Neutrophil (primary cell): Measurements from ENCODE around the gene SPATA25.

Experiments used
- H3K27ac ChIP-seq: fragments of 200-600 bp; sonication (generic); 2 replicates; pipeline ENCODE4 v1.5.1; 2016; ENCODE audit warnings: mild to moderate bottlenecking, moderate library complexity
- H3K27me3 ChIP-seq: fragments of 200-600 bp; sonication (generic); 2 replicates; pipeline ENCODE4 v1.6.0; 2016; ENCODE audit warnings: mild to moderate bottlenecking
- H3K36me3 ChIP-seq: fragments of 200-600 bp; sonication (generic); 2 replicates; pipeline ENCODE4 v1.5.1; 2017
- H3K4me1 ChIP-seq, 2 experiments: fragments of 200-600 bp in 1 of 2; sonication (generic) in 1 of 2; 1 replicate in 1 of 2; 2 replicates in 1 of 2; pipeline versions ENCODE4 v1.5.1 to v1.6.1; 2013 to 2016; ENCODE audit warnings: low read depth in 1 of 2, low read length in 1 of 2, mild to moderate bottlenecking in 1 of 2, moderate library complexity in 1 of 2; ENCODE audit not compliant: control insufficient read depth in 1 of 2, insufficient read depth in 1 of 2
- H3K4me3 ChIP-seq, 2 experiments: fragments of 200-600 bp in 1 of 2; sonication (generic) in 1 of 2; 1 replicate in 1 of 2; 2 replicates in 1 of 2; pipeline ENCODE4 v1.5.1; 2013 to 2016; ENCODE audit warnings: low read depth in 1 of 2, low read length in 1 of 2, mild to moderate bottlenecking in 1 of 2, moderate library complexity in 1 of 2
- H3K9me3 ChIP-seq: fragments of 200-600 bp; sonication (generic); 2 replicates; pipeline ENCODE4 v1.5.1; 2016
- CTCF ChIP-seq: fragments of 200-600 bp; sonication (generic); IDR thresholded peaks from 2 replicates; pipeline ENCODE4 v1.5.1; 2016; ENCODE audit warnings: antibody characterized with exemption

The SPATA25 gene

GRCh38 chr20:45853484-45853883, 33.9 kb downstream of the SPATA25 start:
- Histone ChIP-seq H3K4me1 (peaks cover 22 to 23% of the 10 kb centered on the region in 2 experiments), H3K27me3 (no peaks in the 10 kb centered on the region), H3K4me3 (no peak overlapping the region), H3K9me3 (no peaks in the 10 kb centered on the region), H3K36me3 (peaks cover 66% of the 10 kb centered on the region), H3K27ac (no peak overlapping the region)
- TF ChIP-seq CTCF: no peak

- Histone ChIP-seq H3K9me3 (no peaks in the 10 kb centered on the region), H3K4me3 (no peak overlapping the region), H3K27ac (no peak overlapping the region), H3K36me3 (peaks cover 77% of the 10 kb centered on the region), H3K27me3 (no peaks in the 10 kb centered on the region), H3K4me1 (peaks cover 12 to 14% of the 10 kb centered on the region in 2 experiments)
- no peak for TF ChIP-seq CTCF
These were observed 35.1 kb downstream of the SPATA25 start for GRCh38 chr20:45852326-45852725.

- H3K27ac ChIP-seq: no peak overlapping the region
- H3K9me3 ChIP-seq: no peaks in the 10 kb centered on the region
- H3K4me3 ChIP-seq: no peak overlapping the region
- H3K4me1 ChIP-seq: peaks cover 8% of the 10 kb centered on the region in 2 experiments
- H3K36me3 ChIP-seq: peaks cover 85% of the 10 kb centered on the region
- H3K27me3 ChIP-seq: no peaks in the 10 kb centered on the region
- no peak for TF ChIP-seq CTCF
These were observed 35.9 kb downstream of the SPATA25 start for GRCh38 chr20:45851501-45851900.

GRCh38 chr20:45850926-45851325, 36.5 kb downstream of the SPATA25 start:
- peaks cover 91% of the 10 kb centered on the region for H3K36me3 ChIP-seq

GRCh38 chr20:45850238-45850637, 37.2 kb downstream of the SPATA25 start:
- H3K27me3 ChIP-seq: no peaks in the 10 kb centered on the region
- peaks cover 98% of the 10 kb centered on the region for H3K36me3 ChIP-seq
- no peak for TF ChIP-seq CTCF
- no peaks in the 10 kb centered on the region for H3K4me1 ChIP-seq
- no peaks in the 10 kb centered on the region for H3K9me3 ChIP-seq
- H3K4me3 ChIP-seq: no peak overlapping the region
- no peak overlapping the region for H3K27ac ChIP-seq

More at GRCh38 chr20:45850926-45851325, 36.5 kb downstream of the SPATA25 start:
- TF ChIP-seq CTCF: no peak
- no peak overlapping the region for H3K4me3 ChIP-seq
- no peak overlapping the region for H3K27ac ChIP-seq
- H3K4me1 ChIP-seq: peaks cover 2 to 3% of the 10 kb centered on the region in 2 experiments
- H3K9me3 ChIP-seq: no peaks in the 10 kb centered on the region
- no peaks in the 10 kb centered on the region for H3K27me3 ChIP-seq
